ENCODE data around the gene MATR3. TPM values are rescaled to one million over a fixed set of nuclear protein-coding genes. Genes with fewer than 3 reads are reported as not detected.

MATR3 gene
- total and polyA plus RNA-seq, 2 of the 4 experiments (the other 2 are of a cell fraction) = 81.4 to 367 TPM

GRCh38 chr5:139379626-139380449, 86.3 kb downstream of the MATR3 start:
- H3K4me2 ChIP-seq (ENCODE audit: low read depth, low read length) = no peak overlapping the region
- no peak overlapping the region for H4K91ac ChIP-seq (ENCODE audit: insufficient read depth, low read depth, low read length)
- no peak overlapping the region for H3K4me3 ChIP-seq (ENCODE audit: insufficient read depth, low read depth, low read length)
- ATAC-seq (ENCODE audit: low read depth) (no peak), DNase-seq (no peak)
- dilution Hi-C loops (cut with HindIII; ENCODE audit: low sequenced_read_pairs, unreplicated experiment) = no loop called here
- H2BK20ac ChIP-seq (ENCODE audit: low read depth, low read length) = no peak overlapping the region
- H3K4ac ChIP-seq (ENCODE audit: low read depth, low read length) = no peak overlapping the region
- H3K27ac ChIP-seq (ENCODE audit: insufficient read depth, low read length) = no peak overlapping the region
- H3K79me1 ChIP-seq (ENCODE audit: low read depth in 1 of 2, low read length in 2 of 2) = no peaks in the 10 kb centered on the region
- no peak overlapping the region for H2AK9ac ChIP-seq (replicated peaks; ENCODE audit: low read depth, low read length, poor library complexity)
- ChIA-PET POLR2A (ENCODE audit: unreplicated experiment) (no interaction called here), CTCF (no interaction called here)
- no TSS peak for BruUV-seq (replicated peaks)
- H2AFZ ChIP-seq (replicated peaks; ENCODE audit: low read length, poor library complexity) = no peak overlapping the region
- H3K27me3 ChIP-seq (ENCODE audit: control insufficient read depth, insufficient read depth, low read length) = no peaks in the 10 kb centered on the region
- no peaks in the 10 kb centered on the region for H3K9me3 ChIP-seq (ENCODE audit: control insufficient read depth, insufficient read depth, low read length)
- no peak overlapping the region for H3K14ac ChIP-seq (replicated peaks; ENCODE audit: low read depth, low read length)
- no peak overlapping the region for H3K56ac ChIP-seq (ENCODE audit: extremely low read depth, insufficient read depth, low read length)
- no peak overlapping the region for H4K5ac ChIP-seq (ENCODE audit: low read depth, low read length)
- in situ Hi-C loops (cut with MboI; ENCODE audit: low sequenced_read_pairs) = no loop called here
- no peak overlapping the region for H3K23ac ChIP-seq (ENCODE audit: low read depth, low read length)
- H3K9me1 ChIP-seq (ENCODE audit: insufficient read depth, low read length) = peaks cover 4% of the 10 kb centered on the region; the same call in 1 of the 2 replicates
- no peaks in the 10 kb centered on the region for H4K20me1 ChIP-seq (ENCODE audit: insufficient read depth, low read length)
- H4K8ac ChIP-seq (ENCODE audit: low read depth in 2 of 2, low read length in 2 of 2) = no peak overlapping the region
- intact Hi-C loops (cut with micrococcal nuclease) = no loop called here
- TF ChIP-seq USF2 (IDR thresholded peaks at IDR 0.05; ENCODE audit: low read depth, low read length) (no peak), NFE2L2 (IDR thresholded peaks at IDR 0.05; ENCODE audit: low read depth, low read length) (no peak), BHLHE40 (IDR thresholded peaks at IDR 0.05; ENCODE audit: low read depth, low read length) (no peak), RCOR1 (IDR thresholded peaks at IDR 0.05; ENCODE audit: insufficient replicate concordance, low read length) (no peak), CEBPB (IDR thresholded peaks at IDR 0.05; ENCODE audit: low read depth, low read length) (no peak), SMC3 (IDR thresholded peaks at IDR 0.05; ENCODE audit: low read depth, low read length) (no peak), MXI1 (IDR thresholded peaks at IDR 0.05; ENCODE audit: borderline replicate concordance, low read depth, low read length) (no peak), POLR2A (IDR thresholded peaks at IDR 0.05; ENCODE audit: low read depth, low read length) (no peak), MAFK (IDR thresholded peaks at IDR 0.05; ENCODE audit: low read depth, low read length) (no peak), ELK1 (IDR thresholded peaks at IDR 0.05; ENCODE audit: borderline replicate concordance, low read depth, low read length) (no peak)
- H3K9ac ChIP-seq (ENCODE audit: low read depth, low read length) = no peak overlapping the region
- no peak overlapping the region for H2BK5ac ChIP-seq (ENCODE audit: low read depth, low read length, poor library complexity, severe bottlenecking)
- H2AK5ac ChIP-seq (ENCODE audit: low read depth, low read length) = no peak overlapping the region
- H2BK15ac ChIP-seq (ENCODE audit: low read depth, low read length) = no peak overlapping the region
- peaks cover 8% of the 10 kb centered on the region; the same call in 1 of the 2 replicates for H3K36me3 ChIP-seq (ENCODE audit: control insufficient read depth, insufficient read depth, low read length)
- H3K18ac ChIP-seq (ENCODE audit: low read depth, low read length) = no peak overlapping the region
- H3K4me1 ChIP-seq (ENCODE audit: control insufficient read depth, insufficient read depth, low read length) = peaks cover 3% of the 10 kb centered on the region; the same call in 1 of the 2 replicates
- no peak overlapping the region for H2BK120ac ChIP-seq (ENCODE audit: low read depth, low read length)
- 93% methylated on average over 10 of the region's 15 CpGs; no CpG with 5 or more reads in 1 of the 2 experiments for WGBS, 2 experiments (ENCODE audit: extremely low coverage in 2 of 2, insufficient read length in 1 of 2)

Measured in IMR-90 (cell line).